ENCODE data around the gene DPYSL4. TPM values are rescaled to one million over a fixed set of nuclear protein-coding genes. Genes with fewer than 3 reads are reported as not detected.

DPYSL4 gene
- total and polyA plus RNA-seq, 2 of the 13 experiments (the other 11 are each of a cell fraction or from before 2014, with no cell fraction given) = 0.84 to 1.2 TPM

GRCh38 chr10:132241086-132241485 lies 54.3 kb downstream of the DPYSL4 start (continued):
- TF ChIP-seq SIN3B (IDR thresholded peaks at IDR 0.05; ENCODE audit: low read length) = no peak
- no peak for TF ChIP-seq TBL1XR1 (IDR thresholded peaks at IDR 0.05; ENCODE audit: borderline replicate concordance, low read length, partially characterized antibody)
- no peak for TF ChIP-seq KDM6A (CRISPR knock-in tag; IDR thresholded peaks at IDR 0.05; ENCODE audit: low read depth)

- FAIRE-seq (no peak), DNase-seq (ENCODE audit: low spot score) (no peak), ATAC-seq (no peak)
- no peak overlapping the region for H2AFZ ChIP-seq (ENCODE audit: low read length)
- no peak overlapping the region for H3K27ac ChIP-seq (ENCODE audit: extremely low read length, insufficient read depth, low read length)
- in situ Hi-C loops (cut with HindIII; ENCODE audit: extremely low pct_ligation_motif_present, low pct_unique_long_range_greater_than_20kb) = no loop called here
- H3K4me1 ChIP-seq (ENCODE audit: insufficient read depth, low read length) = no peaks in the 10 kb centered on the region
- no peak overlapping the region for H3K4me2 ChIP-seq (ENCODE audit: low read depth, low read length)
- no peaks in the 10 kb centered on the region for H3K27me3 ChIP-seq (ENCODE audit: control insufficient read depth in 1 of 2, insufficient read depth in 2 of 2, low read length in 2 of 2)
- TF ChIP-seq NAIF1 (CRISPR knock-in tag; IDR thresholded peaks at IDR 0.05; ENCODE audit: borderline replicate concordance) = no peak
- no peak for TF ChIP-seq RBFOX2 (IDR thresholded peaks at IDR 0.05; ENCODE audit: low read depth, low read length)
- TF ChIP-seq ZNF274 (CRISPR knock-in tag; IDR thresholded peaks at IDR 0.05) = no peak
- no peak for TF ChIP-seq FOXP1 (IDR thresholded peaks at IDR 0.05)
- no peak for TF ChIP-seq FOXP1 (CRISPR knock-in tag; IDR thresholded peaks at IDR 0.05)
- no peak for TF ChIP-seq ADNP (CRISPR knock-in tag; IDR thresholded peaks at IDR 0.05)
- TF ChIP-seq DMAP1 (CRISPR knock-in tag; IDR thresholded peaks at IDR 0.05) = no peak
- ChIA-PET CTCF (ENCODE audit: low intra/inter-chr PET ratio, low total read pairs) (no interaction called here), POLR2A (no interaction called here)
- no TSS peak for BruUV-seq (replicated peaks)
- no peak overlapping the region for H3K4me3 ChIP-seq (replicated peaks in 1 of 3; ENCODE audit: insufficient read depth in 1 of 3, low read depth in 2 of 3, low read length in 3 of 3)
- H3K9me3 ChIP-seq (ENCODE audit: low read length) = no peaks in the 10 kb centered on the region
- no peaks in the 10 kb centered on the region for H3K36me3 ChIP-seq (replicated peaks in 1 of 2; ENCODE audit: control insufficient read depth in 1 of 2, insufficient read depth in 2 of 2, low read length in 2 of 2)
- 82% methylated on average over 10 of the region's 15 CpGs for WGBS (ENCODE audit: low lambda C conversion rate)
- no peaks in the 10 kb centered on the region for H4K20me1 ChIP-seq (ENCODE audit: insufficient read depth, low read length)
- H3K79me2 ChIP-seq (ENCODE audit: insufficient read depth, low read length) = no peaks in the 10 kb centered on the region
- intact Hi-C loops (cut with micrococcal nuclease; ENCODE audit: unreplicated experiment) = no loop called here
- no peak overlapping the region for H3K9ac ChIP-seq (ENCODE audit: insufficient read depth, low read depth, low read length)
These were observed 54.7 kb downstream of the DPYSL4 start for GRCh38 chr10:132241496-132241895.
